Peyer's patch (tissue), 4 donors: Measurements from ENCODE around the gene CDC42SE2.

Experiments used
- CTCF ChIP-seq, 6 experiments: fragments of 450-650 bp in 4 of 6; fragments of 200-600 bp in 2 of 6; sonication (generic) in 1 of 6; IDR thresholded peaks; one replicate each; pipeline ENCODE4 v1.5.1; 2017 to 2019; ENCODE audit warnings: antibody characterized with exemption in 6 of 6, mild to moderate bottlenecking in 3 of 6, moderate library complexity in 1 of 6
- POLR2A ChIP-seq, 2 donors: fragments of 450-650 bp; IDR thresholded peaks; one replicate each; pipeline ENCODE4 v1.5.1; 2017; ENCODE audit warnings: antibody characterized with exemption in 2 of 2, mild to moderate bottlenecking in 2 of 2, moderate library complexity in 2 of 2

- TF ChIP-seq CTCF (IDR thresholded peaks at IDR 0.05) (no peak), POLR2A (IDR thresholded peaks at IDR 0.05) (no peak)
These were observed 5.0 kb downstream of the CDC42SE2 start for GRCh38 chr5:131268758-131269370.
